Neuronal stem cell (in vitro differentiated cells): ENCODE measurements around the gene DYNAP.

ENCODE experiments used
- DNase-seq: peaks from one replicate; pipeline ENCODE4 v3.0.0-alpha.2; 2013; ENCODE audit warnings: low spot score
- H2AFZ ChIP-seq: one replicate; pipeline ENCODE4 v1.6.1; 2013; ENCODE audit warnings: mild to moderate bottlenecking, low read length, inconsistent platforms
- H2AK5ac ChIP-seq: 2 replicates; pipeline ENCODE4 v1.6.1; 2013; ENCODE audit warnings: low read depth, mild to moderate bottlenecking, inconsistent platforms, low read length, moderate library complexity, mixed read lengths
- H2BK120ac ChIP-seq: 2 replicates; pipeline ENCODE4 v1.6.1; 2013; ENCODE audit warnings: low read depth, mild to moderate bottlenecking, inconsistent platforms, low read length, moderate library complexity, mixed read lengths
- H2BK12ac ChIP-seq: one replicate; pipeline ENCODE4 v1.6.1; 2013; ENCODE audit warnings: low read length, inconsistent platforms
- H2BK15ac ChIP-seq: 2 replicates; pipeline ENCODE4 v1.6.1; 2013; ENCODE audit warnings: mild to moderate bottlenecking, low read length, inconsistent platforms, mixed read lengths
- H2BK5ac ChIP-seq: one replicate; pipeline ENCODE4 v1.6.1; 2013; ENCODE audit warnings: inconsistent platforms, mild to moderate bottlenecking, low read length, moderate library complexity
- H3K14ac ChIP-seq: one replicate; pipeline ENCODE4 v1.6.1; 2013; ENCODE audit warnings: low read length, inconsistent platforms
- H3K18ac ChIP-seq: 2 replicates; pipeline ENCODE4 v1.6.1; 2013; ENCODE audit warnings: low read length, inconsistent platforms
- H3K23ac ChIP-seq: 2 replicates; pipeline ENCODE4 v1.6.1; 2013; ENCODE audit warnings: low read depth, mild to moderate bottlenecking, mixed read lengths, low read length, inconsistent platforms; ENCODE audit not compliant: poor library complexity
- H3K27ac ChIP-seq: replicated peaks from 3 replicates; pipeline ENCODE4 v1.5.1; 2013; ENCODE audit warnings: low read length, inconsistent platforms
- H3K27me3 ChIP-seq, 3 experiments: 2 replicates each; pipeline ENCODE4 v1.6.1; 2013; ENCODE audit warnings: low read length in 3 of 3, mild to moderate bottlenecking in 2 of 3, inconsistent platforms in 1 of 3, low read depth in 1 of 3, mixed read lengths in 1 of 3, moderate library complexity in 1 of 3; ENCODE audit not compliant: control insufficient read depth in 3 of 3, insufficient read depth in 3 of 3
- H3K36me3 ChIP-seq, 2 donors: replicated peaks in 1 of 2; 2 replicates each; pipeline ENCODE4 v1.6.1; 2013; ENCODE audit warnings: low read length in 2 of 2; ENCODE audit not compliant: control insufficient read depth in 2 of 2, insufficient read depth in 2 of 2
- H3K4ac ChIP-seq: 2 replicates; pipeline ENCODE4 v1.6.1; 2013; ENCODE audit warnings: inconsistent platforms, mild to moderate bottlenecking, low read length, moderate library complexity
- H3K4me1 ChIP-seq, 2 donors: 1 replicate in 1 of 2; 2 replicates in 1 of 2; pipeline ENCODE4 v1.6.1; 2013; ENCODE audit warnings: low read length in 2 of 2, low read depth in 1 of 2; ENCODE audit not compliant: control insufficient read depth in 2 of 2, insufficient read depth in 1 of 2
- H3K4me2 ChIP-seq: one replicate; pipeline ENCODE4 v1.6.1; 2013; ENCODE audit warnings: mild to moderate bottlenecking, low read length, inconsistent platforms; ENCODE audit not compliant: insufficient read depth, poor library complexity, severe bottlenecking
- H3K4me3 ChIP-seq, 2 donors: 2 replicates each; pipeline ENCODE4 v1.5.1; 2013; ENCODE audit warnings: low read length in 2 of 2, mild to moderate bottlenecking in 2 of 2, inconsistent platforms in 1 of 2, moderate library complexity in 1 of 2
- H3K79me1 ChIP-seq: one replicate; pipeline ENCODE4 v1.6.1; 2013; ENCODE audit warnings: low read depth, mild to moderate bottlenecking, inconsistent platforms, low read length, moderate library complexity
- H3K9ac ChIP-seq: one replicate; pipeline ENCODE4 v1.6.1; 2013; ENCODE audit warnings: mild to moderate bottlenecking, low read depth, low read length, inconsistent platforms; ENCODE audit not compliant: poor library complexity
- H3K9me3 ChIP-seq, 2 donors: replicated peaks in 1 of 2; 2 replicates each; pipeline versions ENCODE3 to v1.6.1; 2013; ENCODE audit warnings: low read length in 2 of 2, mild to moderate bottlenecking in 2 of 2, inconsistent platforms in 1 of 2, low read depth in 1 of 2, mixed read lengths in 1 of 2, moderate library complexity in 1 of 2; ENCODE audit not compliant: control insufficient read depth in 2 of 2, insufficient read depth in 1 of 2
- H4K8ac ChIP-seq: one replicate; pipeline ENCODE4 v1.6.1; 2013; ENCODE audit warnings: low read depth, mild to moderate bottlenecking, inconsistent platforms, low read length, moderate library complexity
- H4K91ac ChIP-seq: one replicate; pipeline ENCODE4 v1.6.1; 2013; ENCODE audit warnings: low read length, low read depth, mild to moderate bottlenecking, inconsistent platforms; ENCODE audit not compliant: poor library complexity
- WGBS, 2 donors: extraction: QIAGEN DNeasy Blood & Tissue Kit; methylation state at CpG; one replicate each; pipeline ENCODE4 v1.1.7; 2013; ENCODE audit warnings: missing lambda C conversion rate in 2 of 2, mixed read lengths in 1 of 2; ENCODE audit not compliant: insufficient read length in 2 of 2, insufficient replicate concordance in 1 of 2; ENCODE audit errors: extremely low coverage in 2 of 2; 5-methylcytosine and 5-hydroxymethylcytosine counted together

Gene DYNAP

GRCh38 chr18:54557958-54558357, 33.1 kb upstream of the DYNAP start:
- no peak overlapping the region for H3K4me3 ChIP-seq
- no peak overlapping the region for H2BK120ac ChIP-seq
- no peaks in the 10 kb centered on the region for H3K4me1 ChIP-seq
- no peak overlapping the region for H2AK5ac ChIP-seq
- no peak overlapping the region for H2AFZ ChIP-seq
- H3K27ac ChIP-seq = no peak overlapping the region
- no peaks in the 10 kb centered on the region for H3K27me3 ChIP-seq
- no peak overlapping the region for H3K4ac ChIP-seq
- H2BK12ac ChIP-seq = no peak overlapping the region
- H3K18ac ChIP-seq = no peak overlapping the region
- no peak overlapping the region for H3K4me2 ChIP-seq
- no peaks in the 10 kb centered on the region for H3K9me3 ChIP-seq
- no peak overlapping the region for H4K91ac ChIP-seq
- no peak overlapping the region for H2BK5ac ChIP-seq
- no CpG with 5 or more reads among the region's 2 CpGs for WGBS, 2 donors
- DNase-seq = no peak
- H3K36me3 ChIP-seq = no peaks in the 10 kb centered on the region
- no peak overlapping the region for H4K8ac ChIP-seq
- no peak overlapping the region for H3K23ac ChIP-seq
- H3K9ac ChIP-seq = no peak overlapping the region
- H2BK15ac ChIP-seq = no peak overlapping the region
- H3K14ac ChIP-seq = no peak overlapping the region
- peaks cover 2% of the 10 kb centered on the region for H3K79me1 ChIP-seq

DNA sequence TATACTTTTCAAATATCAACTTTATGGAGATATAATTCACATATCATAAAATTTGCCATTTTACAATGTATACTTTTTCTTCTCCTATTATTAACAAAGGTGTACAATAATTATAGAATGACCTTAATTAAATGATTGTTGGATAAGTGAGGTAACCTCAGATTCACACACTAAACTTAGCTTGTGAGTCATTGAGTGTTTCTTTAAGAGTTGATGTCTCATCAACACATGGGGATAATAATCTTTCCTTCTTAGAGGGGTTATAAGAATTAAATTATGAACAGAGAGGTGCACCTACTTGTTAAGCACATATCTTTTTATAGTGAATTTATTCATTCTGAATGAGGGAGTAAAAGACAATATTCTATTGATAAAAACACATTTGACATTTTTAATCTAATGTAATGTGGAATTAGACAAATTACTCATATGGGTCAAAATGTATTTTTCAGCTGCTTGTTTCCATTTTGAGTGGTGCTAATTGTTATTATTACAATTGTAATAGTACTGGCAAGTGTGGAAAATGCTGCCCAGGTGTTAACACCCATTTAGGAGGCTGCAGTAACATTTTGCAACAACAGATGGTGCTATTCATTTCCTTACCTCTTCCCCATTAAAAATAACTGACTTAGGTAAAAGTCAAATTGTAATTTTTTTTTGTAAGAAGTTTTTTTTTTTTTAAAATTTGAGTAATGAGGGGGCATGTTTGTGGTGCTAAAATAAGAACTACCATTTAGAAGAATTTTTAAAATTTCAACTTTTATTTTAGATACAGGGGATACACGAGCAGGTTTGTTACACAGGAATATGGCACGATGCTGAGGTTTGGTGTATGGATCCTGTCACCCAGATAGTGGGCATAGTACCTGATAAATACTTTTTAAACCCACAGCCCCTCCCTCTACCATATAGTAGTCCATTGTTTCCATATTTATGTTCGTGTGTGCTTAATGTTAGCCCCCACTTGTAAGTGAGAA, 32.1 kb upstream of the DYNAP start:
- no peak overlapping the region for H2BK120ac ChIP-seq
- no peak overlapping the region for H4K8ac ChIP-seq
- no peak overlapping the region for H3K4ac ChIP-seq
- no peak overlapping the region for H2BK12ac ChIP-seq
- no CpG with 5 or more reads among the region's 3 CpGs for WGBS, 2 donors
- peaks cover 2% of the 10 kb centered on the region for H3K79me1 ChIP-seq
- no peak overlapping the region for H3K4me3 ChIP-seq
- DNase-seq = no peak
- H3K9me3 ChIP-seq = no peaks in the 10 kb centered on the region
- no peak overlapping the region for H3K27ac ChIP-seq
- no peaks in the 10 kb centered on the region for H3K4me1 ChIP-seq
- no peaks in the 10 kb centered on the region for H3K27me3 ChIP-seq
- H4K91ac ChIP-seq = no peak overlapping the region
- H2AK5ac ChIP-seq = no peak overlapping the region
- H3K18ac ChIP-seq = no peak overlapping the region
- no peak overlapping the region for H2BK15ac ChIP-seq
- H3K4me2 ChIP-seq = no peak overlapping the region
- no peak overlapping the region for H2BK5ac ChIP-seq
- no peak overlapping the region for H3K23ac ChIP-seq
- H2AFZ ChIP-seq = no peak overlapping the region
- H3K9ac ChIP-seq = no peak overlapping the region
- H3K14ac ChIP-seq = no peak overlapping the region
- H3K36me3 ChIP-seq = no peaks in the 10 kb centered on the region

GRCh38 chr18:54561706-54562267, 29.3 kb upstream of the DYNAP start:
- Histone ChIP-seq H3K9ac (no peak overlapping the region), H3K36me3 (no peaks in the 10 kb centered on the region), H3K79me1 (peaks cover 2% of the 10 kb centered on the region), H3K14ac (no peak overlapping the region), H3K18ac (no peak overlapping the region), H2BK120ac (no peak overlapping the region), H2BK15ac (no peak overlapping the region), H3K4me1 (no peaks in the 10 kb centered on the region), H3K27me3 (no peaks in the 10 kb centered on the region), H3K23ac (no peak overlapping the region), H3K27ac (no peak overlapping the region), H3K9me3 (no peaks in the 10 kb centered on the region), H2AFZ (no peak overlapping the region), H3K4me3 (no peak overlapping the region), H2AK5ac (no peak overlapping the region), H2BK12ac (no peak overlapping the region), H4K91ac (no peak overlapping the region), H2BK5ac (no peak overlapping the region), H4K8ac (no peak overlapping the region), H3K4me2 (no peak overlapping the region), H3K4ac (no peak overlapping the region)
- WGBS, 2 donors = no CpG with 5 or more reads among the region's 1 CpG
- DNase-seq = no peak

DNA sequence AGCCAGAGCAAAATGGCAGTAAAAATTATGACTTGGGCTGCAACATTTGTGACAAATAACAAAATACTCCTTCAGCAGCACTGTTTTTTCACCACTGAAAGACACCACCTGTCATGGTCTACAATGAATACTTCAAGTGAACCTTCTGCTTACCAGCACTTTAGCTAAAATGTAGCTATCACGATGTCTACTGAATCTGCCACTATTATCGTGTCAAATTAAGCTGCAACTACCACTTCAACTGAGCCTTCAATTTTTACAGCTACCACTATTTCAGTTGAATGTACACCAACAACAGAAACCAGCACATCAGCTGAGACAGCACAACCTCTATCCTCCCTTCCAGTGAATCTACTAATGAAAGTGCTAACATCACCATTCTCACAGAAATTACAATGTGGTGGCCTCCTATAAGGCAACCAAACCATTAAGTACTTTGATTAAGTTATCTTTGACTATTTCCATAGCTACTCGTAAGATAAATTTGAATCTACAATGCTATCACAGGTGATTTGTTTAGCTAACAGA, 10.8 kb upstream of the DYNAP start:
- Histone ChIP-seq H2AK5ac (no peak overlapping the region), H3K36me3 (no peaks in the 10 kb centered on the region), H3K4me1 (no peaks in the 10 kb centered on the region), H3K23ac (no peak overlapping the region), H3K4me2 (no peak overlapping the region), H3K18ac (no peak overlapping the region), H2AFZ (no peak overlapping the region), H3K27me3 (no peaks in the 10 kb centered on the region), H3K14ac (no peak overlapping the region), H2BK120ac (no peak overlapping the region), H4K91ac (no peak overlapping the region), H4K8ac (no peak overlapping the region), H2BK12ac (no peak overlapping the region), H3K4me3 (no peak overlapping the region), H3K4ac (no peak overlapping the region), H2BK15ac (no peak overlapping the region), H3K9me3 (no peaks in the 10 kb centered on the region), H2BK5ac (no peak overlapping the region), H3K79me1 (no peaks in the 10 kb centered on the region), H3K9ac (no peak overlapping the region), H3K27ac (no peak overlapping the region)
- no CpG with 5 or more reads among the region's 3 CpGs for WGBS, 2 donors
- DNase-seq = no peak
